HG03175 (cell line): ENCODE measurements around the gene CBL.

Source experiments
- ATAC-seq: cut with Tn5 transposase; IDR thresholded peaks from one replicate; pipeline ENCODE4 v1.9.1; 2021; ENCODE audit warnings: mild to moderate bottlenecking, moderate library complexity; ENCODE audit not compliant: unreplicated experiment

CBL gene

GRCh38 chr11:119323532-119324033, 117.4 kb downstream of the CBL start:
- no peak for ATAC-seq

GRCh38 chr11:119324189-119324588, 118.0 kb downstream of the CBL start:
- ATAC-seq = no peak

DNA sequence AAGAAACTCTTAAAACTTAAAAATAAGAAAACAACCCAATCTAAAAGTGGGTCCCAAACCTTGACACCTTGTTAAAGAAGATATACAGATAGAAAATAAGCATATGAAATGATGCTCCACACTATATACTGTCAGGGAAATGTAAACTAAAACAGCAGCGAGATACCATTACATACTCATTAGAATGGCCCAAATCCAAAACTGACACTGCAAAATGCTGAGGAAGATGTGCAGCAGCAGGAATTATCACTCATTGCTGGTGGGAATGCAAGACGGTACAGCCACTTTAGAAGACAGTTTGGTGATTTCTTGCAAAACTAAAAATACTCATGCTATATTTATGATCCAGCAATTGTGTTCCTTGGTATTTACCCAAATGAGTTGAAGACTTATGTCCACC, 123.2 kb downstream of the CBL start:
- ATAC-seq = no peak

DNA sequence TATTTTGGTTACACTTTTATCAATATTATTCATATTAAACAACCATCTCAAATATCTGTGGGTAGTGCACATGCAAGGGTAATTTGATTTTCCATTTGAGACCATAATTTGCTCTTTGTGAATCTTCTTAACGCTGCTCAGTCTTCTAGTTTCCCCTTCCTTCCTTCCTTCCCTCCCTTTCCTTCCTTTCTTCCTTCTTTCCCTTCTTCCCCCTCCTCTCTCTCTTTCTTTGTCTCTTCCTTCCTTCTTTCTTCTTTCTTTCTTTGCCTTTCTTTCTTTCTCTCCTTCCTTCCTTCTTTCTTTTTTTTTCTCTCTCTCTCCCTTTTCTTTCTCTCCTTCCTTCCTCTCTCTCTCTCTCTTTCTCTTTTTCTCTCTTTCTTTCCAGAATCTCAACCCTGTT, 124.1 kb downstream of the CBL start:
- no peak for ATAC-seq

DNA sequence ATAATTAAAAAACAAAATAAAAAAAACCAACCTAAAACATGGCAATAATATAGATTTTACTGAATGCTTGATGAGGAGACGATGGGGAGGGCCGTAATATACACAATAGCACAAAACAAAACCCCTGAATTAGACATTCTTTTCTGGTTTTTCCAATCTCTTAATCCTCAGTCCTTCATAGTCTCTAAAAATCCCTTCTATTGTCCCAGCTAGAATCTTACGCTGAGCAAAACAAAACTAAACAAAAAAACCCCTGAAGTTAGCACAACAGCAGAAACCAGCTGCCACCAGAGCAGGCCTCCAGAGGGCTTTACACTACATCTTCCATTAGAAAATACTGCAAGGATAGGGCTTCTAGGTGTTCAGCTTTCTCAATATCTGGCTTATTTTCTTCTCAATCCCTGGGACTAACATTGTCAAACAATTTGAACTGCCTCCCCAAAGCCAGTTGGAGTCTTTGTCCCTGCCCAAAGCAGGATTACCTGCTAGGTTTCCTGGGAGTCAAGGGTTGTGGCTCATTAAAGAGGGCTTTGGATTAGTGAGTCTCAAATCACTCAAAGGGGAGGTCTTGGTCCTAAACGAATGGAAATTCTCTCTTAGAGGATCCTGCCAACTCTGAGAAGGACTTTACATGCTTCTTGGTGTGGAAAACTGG, 126.1 kb downstream of the CBL start:
- no peak for ATAC-seq

DNA sequence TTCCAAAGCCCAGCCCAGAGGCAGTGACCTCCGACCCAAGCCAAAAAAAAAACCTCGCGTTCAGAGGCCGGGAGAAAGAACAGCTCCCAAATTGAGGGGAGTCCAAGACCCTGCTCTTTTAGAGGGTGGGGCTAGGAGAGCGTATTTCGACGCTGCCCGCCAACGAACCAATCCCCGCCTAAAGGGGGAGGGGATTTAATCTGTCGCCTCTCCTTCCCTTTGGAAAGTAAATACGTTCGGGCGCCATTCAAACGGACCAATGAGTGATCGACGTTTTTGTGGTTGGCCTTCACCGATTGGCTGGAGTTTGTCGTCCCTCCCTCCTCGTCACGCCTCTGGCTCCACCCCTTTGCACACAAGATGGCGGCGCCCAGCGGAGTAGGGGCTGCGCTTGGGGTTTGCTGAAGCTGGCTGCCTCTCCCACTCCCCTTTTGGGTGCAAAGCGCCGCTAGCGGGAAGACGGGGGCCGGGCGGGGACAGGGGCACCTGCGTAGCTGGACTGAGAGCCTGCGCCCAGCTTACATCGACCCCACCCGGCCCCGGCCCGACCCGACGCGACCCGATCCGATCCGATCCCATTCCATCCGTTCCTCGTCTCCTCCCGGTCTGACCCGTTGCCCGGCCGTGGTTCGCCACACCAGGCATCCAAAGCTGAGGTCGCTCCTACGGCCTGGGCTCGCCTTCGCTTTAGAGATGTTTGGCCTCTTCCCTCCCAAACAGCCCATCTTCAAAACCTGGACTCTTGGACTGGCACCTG, 128.2 kb downstream of the CBL start, which contains the start of gene RNF26:
RNF26 (plus strand) TSS at position 354 of the 757 bp plus-strand sequence. CDS start 596 bp downstream, outside the sequence.
- ATAC-seq = peak; percentile 91

DNA sequence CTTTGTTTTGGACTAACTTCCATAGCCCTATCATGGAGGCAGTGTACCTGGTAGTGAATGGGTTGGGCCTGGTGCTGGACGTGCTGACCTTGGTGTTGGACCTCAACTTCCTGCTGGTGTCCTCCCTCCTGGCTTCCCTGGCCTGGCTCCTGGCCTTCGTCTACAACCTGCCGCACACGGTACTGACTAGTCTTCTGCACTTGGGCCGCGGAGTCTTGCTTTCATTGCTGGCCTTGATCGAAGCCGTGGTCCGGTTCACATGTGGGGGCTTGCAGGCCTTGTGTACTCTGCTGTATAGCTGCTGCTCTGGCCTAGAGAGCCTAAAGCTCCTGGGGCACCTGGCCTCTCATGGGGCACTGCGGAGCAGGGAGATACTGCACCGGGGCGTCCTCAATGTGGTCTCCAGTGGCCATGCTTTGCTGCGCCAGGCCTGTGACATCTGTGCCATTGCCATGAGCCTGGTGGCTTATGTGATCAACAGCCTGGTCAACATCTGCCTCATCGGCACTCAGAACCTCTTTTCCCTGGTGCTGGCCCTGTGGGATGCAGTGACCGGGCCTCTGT, 129.0 kb downstream of the CBL start:
- no peak for ATAC-seq

GRCh38 chr11:119335655-119336543, 129.8 kb downstream of the CBL start:
- ATAC-seq = no peak

- no peak for ATAC-seq
These were observed 130.8 kb downstream of the CBL start for GRCh38 chr11:119336744-119337469.

DNA sequence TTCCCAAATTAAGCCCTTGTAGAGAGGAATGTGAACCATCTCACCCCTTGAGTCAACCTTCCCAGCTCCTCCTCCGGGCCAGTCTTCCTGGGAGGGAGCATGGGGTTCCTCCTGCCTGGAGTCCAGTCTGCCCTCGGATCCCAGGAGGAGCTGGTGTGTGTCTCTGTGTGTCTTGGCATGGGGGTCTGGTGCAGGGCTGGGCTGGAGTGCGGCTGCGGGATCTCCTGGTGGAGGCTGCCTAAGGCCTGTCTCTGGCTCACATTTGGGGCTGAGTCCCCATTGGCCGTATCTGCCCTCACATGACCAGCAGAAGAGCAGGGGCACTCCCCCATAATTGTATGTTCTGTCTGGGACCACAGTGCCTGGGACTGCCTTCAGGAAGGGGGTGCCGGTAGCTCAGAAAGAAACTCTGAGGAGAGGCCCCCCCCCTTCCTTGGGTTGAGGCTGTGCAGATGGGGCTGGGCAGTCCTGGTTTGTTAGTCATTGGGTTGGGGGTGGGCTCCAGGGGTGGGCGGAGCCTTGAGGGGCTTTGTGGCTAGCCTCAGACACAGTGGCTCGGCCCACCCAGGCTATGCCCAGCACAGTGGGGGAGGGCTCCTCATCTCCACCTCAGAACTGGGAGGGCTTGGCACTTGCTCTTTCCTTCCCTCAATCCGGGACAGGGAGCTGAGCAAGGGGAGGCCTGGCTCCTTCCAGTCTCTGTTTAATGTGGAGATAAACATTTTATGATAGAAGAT, 131.6 kb downstream of the CBL start:
- ATAC-seq = no peak

DNA sequence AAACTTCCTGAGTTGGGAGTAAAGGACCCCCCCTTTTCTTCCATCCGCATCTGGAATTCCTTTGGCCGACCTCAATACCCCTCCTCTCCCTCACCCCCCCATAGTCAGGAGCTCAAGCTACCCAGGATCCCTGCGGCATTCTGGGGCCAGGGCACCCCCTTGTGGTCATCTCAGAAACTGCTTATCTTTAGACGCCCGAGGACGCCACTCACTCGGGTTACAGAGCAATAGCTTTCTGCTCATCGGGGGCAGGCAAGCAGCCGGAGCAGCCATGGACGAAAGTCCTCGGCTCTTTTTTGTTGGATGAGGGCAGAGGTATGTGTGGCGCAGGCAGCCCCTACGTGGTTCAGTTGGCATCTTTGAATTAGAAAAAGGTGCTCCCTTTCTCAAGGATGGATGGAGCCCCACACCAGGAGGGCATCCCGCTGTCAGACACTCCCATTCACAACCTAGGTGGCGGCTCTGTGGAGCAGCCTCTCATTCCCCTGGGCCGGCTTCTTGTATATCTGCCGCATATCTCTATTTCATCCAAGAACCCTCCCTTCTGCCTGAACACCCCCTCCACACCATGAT, 132.3 kb downstream of the CBL start:
- ATAC-seq = no peak

- no peak for ATAC-seq
These were observed 132.9 kb downstream of the CBL start for GRCh38 chr11:119338965-119339588.

GRCh38 chr11:119339589-119340334, 133.6 kb downstream of the CBL start:
- ATAC-seq = no peak

DNA sequence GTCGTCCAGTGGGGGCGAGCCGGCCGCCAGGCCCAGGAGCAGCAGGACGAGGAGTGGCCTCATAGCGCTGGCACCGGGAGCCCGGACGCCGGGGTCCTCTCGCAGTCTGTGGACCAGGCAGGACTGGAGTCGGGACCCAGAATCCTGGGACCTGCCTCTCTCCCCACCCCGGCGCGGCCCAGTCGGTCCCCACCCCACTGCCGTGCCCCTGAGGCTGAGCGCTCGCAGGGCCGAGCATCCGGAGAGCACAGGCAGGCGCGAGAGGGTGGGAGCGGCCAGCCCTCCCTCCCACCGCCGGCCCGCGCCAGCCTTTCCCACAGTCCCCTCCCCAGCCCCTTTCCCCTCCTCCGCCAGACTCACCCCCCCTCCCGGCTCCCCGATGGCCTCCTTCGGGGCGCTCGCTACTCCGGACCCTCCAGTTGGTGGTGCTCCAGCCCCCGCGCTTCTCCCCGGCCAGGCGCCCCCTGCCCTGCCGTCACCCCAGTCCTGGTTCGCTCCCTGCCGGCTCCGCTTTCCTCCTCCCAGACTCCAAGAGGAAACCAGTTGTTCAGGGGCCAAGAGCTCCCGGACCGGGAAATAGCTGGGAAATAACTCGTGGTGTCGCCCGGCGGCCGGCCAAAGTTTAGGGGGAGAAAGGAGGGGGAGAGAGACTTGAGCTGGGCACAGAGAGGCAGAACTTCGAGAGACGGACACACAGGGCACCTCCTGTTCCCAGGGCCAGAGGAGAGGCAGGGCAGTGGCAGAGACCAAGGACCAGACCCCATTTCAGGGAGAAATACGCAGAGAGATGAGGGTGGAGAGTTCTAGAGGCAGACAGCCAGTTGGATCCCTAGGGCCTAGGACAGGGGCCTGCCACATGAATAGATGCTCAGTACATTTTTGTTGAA, 134.4 kb downstream of the CBL start, which contains the start of gene C1QTNF5:
C1QTNF5 (minus strand) TSS at position 549 of the 887 bp plus-strand sequence; CDS start at position 63, 486 bp downstream.
- no peak for ATAC-seq

DNA sequence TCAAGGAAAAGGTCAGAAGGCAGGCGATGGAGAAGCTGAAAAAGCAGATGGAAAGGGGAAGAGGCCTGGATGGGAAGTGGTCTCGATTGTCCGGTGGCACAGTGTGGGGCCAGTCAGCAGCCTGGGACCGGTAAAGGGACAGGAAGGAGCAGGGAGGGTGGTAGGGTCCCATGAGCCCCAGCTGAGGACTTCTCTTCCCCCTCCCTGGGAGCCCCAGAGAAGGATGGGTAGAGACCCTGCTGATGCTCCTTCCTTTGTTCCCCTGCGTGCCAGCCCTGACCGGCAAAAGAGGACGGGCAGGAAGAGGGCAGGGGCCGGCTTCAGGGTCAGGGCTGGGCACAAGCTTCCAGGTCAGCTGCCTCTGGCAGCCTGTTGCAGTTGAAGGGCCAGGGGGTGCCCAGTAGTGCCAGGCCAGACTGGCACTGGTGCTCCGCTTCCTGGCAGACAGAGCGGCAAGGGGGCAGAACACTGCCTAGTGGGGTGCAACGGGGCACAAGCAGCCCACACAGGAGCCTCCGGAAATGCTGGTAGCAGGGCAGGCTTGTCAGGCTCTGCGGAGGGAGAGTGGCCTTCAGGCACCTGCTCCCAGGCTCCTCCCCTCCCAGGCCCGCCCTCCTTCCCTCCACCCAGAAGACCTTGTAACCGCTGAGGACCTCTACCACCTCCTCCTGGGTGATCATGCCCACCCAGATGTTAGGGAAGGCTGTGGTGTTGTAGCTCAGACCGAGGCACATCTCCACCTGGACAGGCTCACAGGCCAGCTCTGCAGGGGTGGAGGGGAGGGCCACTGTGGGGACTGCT, 135.3 kb downstream of the CBL start:
- no peak for ATAC-seq

GRCh38 chr11:119342023-119342300, 135.8 kb downstream of the CBL start:
- ATAC-seq = no peak
